Neural progenitor cell (in vitro differentiated cells): Measurements from ENCODE around the gene S100A2. TPM values are rescaled to one million over a fixed set of nuclear protein-coding genes. Genes with fewer than 3 reads are reported as not detected.
"Not testable (repeated sequence)": the region's sequence is repeated elsewhere in the genome, so short reads cannot be mapped to it uniquely, and the experiment has no call there.

ENCODE experiments used
- DNase-seq: peaks from one replicate; pipeline ENCODE4 v3.0.0-alpha.2; 2016; ENCODE audit warnings: low spot score
- H2AFZ ChIP-seq: fragments of 200-600 bp; sonication (generic); replicated peaks from 2 replicates; pipeline ENCODE4 v1.6.1; 2016; ENCODE audit warnings: antibody characterized with exemption
- H3F3A ChIP-seq: fragments of 200-600 bp; sonication (generic); 2 replicates; pipeline ENCODE4 v1.6.1; 2016; ENCODE audit warnings: antibody characterized with exemption, low read depth
- H3K27ac ChIP-seq: fragments of 200-600 bp; sonication (generic); 2 replicates; pipeline ENCODE4 v1.5.1; 2016; ENCODE audit warnings: mild to moderate bottlenecking
- H3K27me3 ChIP-seq: fragments of 200-600 bp; sonication (generic); 2 replicates; pipeline ENCODE4 v1.6.1; 2016; ENCODE audit warnings: mild to moderate bottlenecking, moderate library complexity
- H3K36me3 ChIP-seq: fragments of 200-600 bp; sonication (generic); 2 replicates; pipeline ENCODE4 v1.5.1; 2016
- H3K4me1 ChIP-seq: fragments of 200-600 bp; sonication (generic); 2 replicates; pipeline ENCODE4 v1.6.1; 2016; ENCODE audit warnings: mixed run types
- H3K4me2 ChIP-seq: fragments of 200-600 bp; sonication (generic); 2 replicates; pipeline ENCODE4 v1.6.1; 2016
- H3K4me3 ChIP-seq: fragments of 200-600 bp; sonication (generic); 2 replicates; pipeline ENCODE4 v1.5.1; 2016
- H3K79me2 ChIP-seq: fragments of 200-600 bp; sonication (generic); 2 replicates; pipeline ENCODE4 v1.6.1; 2016; ENCODE audit warnings: low read depth
- H3K9ac ChIP-seq: fragments of 200-600 bp; sonication (generic); 2 replicates; pipeline ENCODE4 v1.6.1; 2016
- H3K9me3 ChIP-seq: fragments of 200-600 bp; sonication (generic); 2 replicates; pipeline ENCODE4 v1.5.1; 2016; ENCODE audit warnings: low read depth
- H4K20me1 ChIP-seq: fragments of 200-600 bp; sonication (generic); 2 replicates; pipeline ENCODE4 v1.6.1; 2016; ENCODE audit warnings: low read depth
- H3K27ac Mint-ChIP-seq: 3 replicates; pipeline ENCODE4 v1.8.0; 2021; ENCODE audit warnings: mixed read lengths
- H3K27me3 Mint-ChIP-seq: 2 replicates; pipeline ENCODE4 v1.8.0; 2022; ENCODE audit warnings: low read depth, mild to moderate bottlenecking, inconsistent platforms, moderate library complexity, mixed read lengths; ENCODE audit not compliant: insufficient read depth
- H3K36me3 Mint-ChIP-seq: 3 replicates; pipeline ENCODE4 v1.8.0; 2021; ENCODE audit warnings: mixed read lengths
- H3K4me1 Mint-ChIP-seq: 3 replicates; pipeline ENCODE4 v1.8.0; 2021; ENCODE audit warnings: mixed read lengths
- H3K4me3 Mint-ChIP-seq: 3 replicates; pipeline ENCODE4 v1.8.0; 2021; ENCODE audit warnings: mild to moderate bottlenecking, moderate library complexity, mixed read lengths
- H3K9me3 Mint-ChIP-seq: 3 replicates; pipeline ENCODE4 v1.8.0; 2020; ENCODE audit warnings: mixed read lengths
- EZH2 ChIP-seq: fragments of 200-600 bp; sonication (generic); IDR thresholded peaks from 2 replicates; pipeline ENCODE4 v1.6.1; 2017; ENCODE audit warnings: antibody characterized with exemption, mild to moderate bottlenecking, moderate library complexity
- EZH2phosphoT487 ChIP-seq: fragments of 200-600 bp; sonication (generic); IDR thresholded peaks from 2 replicates; pipeline ENCODE4 v1.6.1; 2017; ENCODE audit warnings: antibody characterized with exemption
- total RNA-seq: library from RNA; depleted of rRNA; stranded (reverse); fragments of >200 nt; gene quantifications from 2 replicates; pipeline ENCODE4 v1.2.3, GENCODE V29; 2015; ENCODE audit warnings: low replicate concordance
- TF ChIP-seq, protein P1 (sequence below): fragments of 200-600 bp; sonication (generic); IDR thresholded peaks from 2 replicates; pipeline ENCODE4 v1.5.1; 2017; ENCODE audit warnings: antibody characterized with exemption, mild to moderate bottlenecking

S100A2 gene
- total RNA-seq, 1 donor from 2014 or later = not detected

DNA sequence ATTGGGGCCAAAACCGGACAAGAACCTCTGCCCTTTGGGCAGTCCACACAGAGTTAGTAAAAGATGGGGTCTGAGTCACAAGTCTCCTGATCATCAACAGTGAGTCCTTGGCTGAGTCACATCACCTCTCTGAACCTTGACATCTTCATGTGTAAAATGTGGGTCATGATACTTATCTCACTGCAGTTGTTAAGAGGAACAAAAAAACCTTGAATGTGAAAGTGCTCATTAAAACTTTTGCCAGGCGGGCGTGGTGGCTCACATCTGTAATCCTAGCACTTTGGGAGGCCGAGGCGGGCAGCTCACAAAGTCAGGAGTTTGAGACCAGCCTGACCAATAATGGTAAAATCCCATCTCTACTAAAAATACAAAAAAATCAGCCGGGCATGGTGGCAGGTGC is 31.6 kb upstream of the S100A2 start:
- H4K20me1 ChIP-seq = no peaks in the 10 kb centered on the region
- no peaks in the 10 kb centered on the region for H3K36me3 ChIP-seq
- no peaks in the 10 kb centered on the region for H3K9me3 Mint-ChIP-seq
- H3K4me3 Mint-ChIP-seq = no peak overlapping the region
- no peaks in the 10 kb centered on the region for H3K36me3 Mint-ChIP-seq
- H3K4me3 ChIP-seq = no peak overlapping the region
- no peaks in the 10 kb centered on the region for H3K9me3 ChIP-seq
- peaks cover 2% of the 10 kb centered on the region for H3K27me3 Mint-ChIP-seq
- H3K27me3 ChIP-seq = no peaks in the 10 kb centered on the region
- no peak overlapping the region for H3K27ac Mint-ChIP-seq
- no peak overlapping the region for H3K9ac ChIP-seq
- H3K4me2 ChIP-seq = no peak overlapping the region
- H3F3A ChIP-seq = peaks cover 9% of the 10 kb centered on the region
- DNase-seq = no peak
- H3K4me1 ChIP-seq = peaks cover 16% of the 10 kb centered on the region
- no peaks in the 10 kb centered on the region for H3K79me2 ChIP-seq
- H3K27ac ChIP-seq = no peak overlapping the region
- H2AFZ ChIP-seq = no peak overlapping the region
- TF ChIP-seq EZH2 (no peak), EZH2phosphoT487 (no peak)
- TF ChIP-seq, protein P1, sequence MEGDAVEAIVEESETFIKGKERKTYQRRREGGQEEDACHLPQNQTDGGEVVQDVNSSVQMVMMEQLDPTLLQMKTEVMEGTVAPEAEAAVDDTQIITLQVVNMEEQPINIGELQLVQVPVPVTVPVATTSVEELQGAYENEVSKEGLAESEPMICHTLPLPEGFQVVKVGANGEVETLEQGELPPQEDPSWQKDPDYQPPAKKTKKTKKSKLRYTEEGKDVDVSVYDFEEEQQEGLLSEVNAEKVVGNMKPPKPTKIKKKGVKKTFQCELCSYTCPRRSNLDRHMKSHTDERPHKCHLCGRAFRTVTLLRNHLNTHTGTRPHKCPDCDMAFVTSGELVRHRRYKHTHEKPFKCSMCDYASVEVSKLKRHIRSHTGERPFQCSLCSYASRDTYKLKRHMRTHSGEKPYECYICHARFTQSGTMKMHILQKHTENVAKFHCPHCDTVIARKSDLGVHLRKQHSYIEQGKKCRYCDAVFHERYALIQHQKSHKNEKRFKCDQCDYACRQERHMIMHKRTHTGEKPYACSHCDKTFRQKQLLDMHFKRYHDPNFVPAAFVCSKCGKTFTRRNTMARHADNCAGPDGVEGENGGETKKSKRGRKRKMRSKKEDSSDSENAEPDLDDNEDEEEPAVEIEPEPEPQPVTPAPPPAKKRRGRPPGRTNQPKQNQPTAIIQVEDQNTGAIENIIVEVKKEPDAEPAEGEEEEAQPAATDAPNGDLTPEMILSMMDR = no peak
- H3K4me1 Mint-ChIP-seq = peaks cover 29% of the 10 kb centered on the region

DNA sequence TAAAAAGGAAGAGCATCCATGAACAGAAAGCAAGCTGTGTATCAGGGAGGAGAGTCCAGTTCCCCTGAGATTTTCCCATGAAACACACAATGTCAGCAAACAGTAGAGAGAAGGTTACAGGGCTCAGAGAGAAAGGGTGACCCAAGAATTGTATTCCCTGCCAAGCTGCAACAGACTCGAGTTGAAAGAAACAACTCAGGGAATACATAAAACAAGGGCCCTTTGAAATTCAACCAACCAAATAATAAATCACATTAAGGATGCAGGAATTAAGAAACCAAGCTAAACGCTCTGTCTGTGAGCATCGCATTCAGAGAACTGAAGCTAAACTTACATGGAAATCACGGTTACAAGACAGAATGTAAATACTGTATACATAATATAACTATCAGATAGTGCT is 27.1 kb upstream of the S100A2 start:
- Histone ChIP-seq H3K4me1 (peaks cover 9% of the 10 kb centered on the region), H3K27ac (peak overlapping the region; percentile 53), H3F3A (peaks cover 9% of the 10 kb centered on the region), H4K20me1 (no peaks in the 10 kb centered on the region), H3K9me3 (no peaks in the 10 kb centered on the region), H3K9ac (no peak overlapping the region), H3K36me3 (no peaks in the 10 kb centered on the region), H3K79me2 (no peaks in the 10 kb centered on the region), H2AFZ (no peak overlapping the region), H3K4me2 (peak overlapping the region; percentile 21), H3K27me3 (no peaks in the 10 kb centered on the region), H3K4me3 (no peak overlapping the region)
- no peaks in the 10 kb centered on the region for H3K9me3 Mint-ChIP-seq
- no peaks in the 10 kb centered on the region for H3K36me3 Mint-ChIP-seq
- TF ChIP-seq EZH2phosphoT487 (no peak), EZH2 (no peak)
- TF ChIP-seq, protein P1 = no peak
- no peak for DNase-seq
- H3K4me3 Mint-ChIP-seq = no peak overlapping the region
- H3K27ac Mint-ChIP-seq = peak overlapping the region; percentile 78
- H3K27me3 Mint-ChIP-seq = peaks cover 2% of the 10 kb centered on the region
- peaks cover 15% of the 10 kb centered on the region for H3K4me1 Mint-ChIP-seq

DNA sequence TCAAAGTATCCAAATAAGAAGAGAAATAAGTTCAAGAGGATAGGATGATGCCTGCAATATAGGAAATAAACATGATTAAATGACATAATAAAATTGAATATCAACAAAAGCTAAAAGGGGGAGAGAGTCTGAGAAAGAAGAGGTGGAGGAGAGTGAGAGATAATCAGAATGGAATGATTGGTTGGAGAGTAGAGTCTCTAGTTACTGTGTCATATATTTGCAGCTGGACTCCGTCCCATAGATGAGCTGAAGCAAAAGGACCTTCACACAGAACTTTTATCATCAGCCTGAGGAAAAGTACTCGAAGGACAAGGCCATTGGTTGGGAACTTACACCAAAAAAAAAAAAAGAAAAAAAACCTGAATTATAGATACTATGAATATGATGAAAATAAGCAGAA is 22.8 kb upstream of the S100A2 start:
- no peaks in the 10 kb centered on the region for H3K9me3 Mint-ChIP-seq
- no peak overlapping the region for H3K27ac ChIP-seq
- no peak overlapping the region for H3K9ac ChIP-seq
- no peak for TF ChIP-seq EZH2
- H3K27me3 Mint-ChIP-seq = no peaks in the 10 kb centered on the region
- no peak overlapping the region for H3K4me3 ChIP-seq
- H3K9me3 ChIP-seq = no peaks in the 10 kb centered on the region
- no peaks in the 10 kb centered on the region for H3K79me2 ChIP-seq
- DNase-seq = no peak
- H3K36me3 Mint-ChIP-seq = no peaks in the 10 kb centered on the region
- H3K4me1 Mint-ChIP-seq = peaks cover 25% of the 10 kb centered on the region
- H3K27me3 ChIP-seq = no peaks in the 10 kb centered on the region
- no peaks in the 10 kb centered on the region for H4K20me1 ChIP-seq
- no peak overlapping the region for H3K4me2 ChIP-seq
- H3K4me3 Mint-ChIP-seq = no peak overlapping the region
- no peak overlapping the region for H3K27ac Mint-ChIP-seq
- H3K4me1 ChIP-seq = peaks cover 28% of the 10 kb centered on the region
- H3F3A ChIP-seq = peaks cover 16% of the 10 kb centered on the region
- H3K36me3 ChIP-seq = no peaks in the 10 kb centered on the region
- H2AFZ ChIP-seq = no peak overlapping the region

DNA sequence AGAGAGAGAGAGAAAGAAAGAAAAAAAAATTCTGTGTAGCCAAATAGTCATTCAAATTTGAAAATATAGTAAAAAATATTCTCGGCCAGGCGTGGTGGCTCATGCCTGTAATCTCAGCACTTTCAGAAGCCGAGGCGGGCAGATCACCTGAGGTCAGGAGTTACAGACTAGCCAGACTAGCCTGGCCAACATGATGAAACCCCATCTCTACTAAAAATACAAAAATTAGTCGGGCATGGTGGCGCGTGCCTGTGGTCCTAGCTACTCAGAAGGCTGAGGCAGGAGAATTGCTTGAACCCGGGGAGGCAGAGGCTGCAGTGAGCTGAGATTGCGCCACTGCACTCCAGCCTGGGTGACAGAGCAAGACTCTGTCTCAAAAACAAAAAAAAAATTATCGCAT is 22.4 kb upstream of the S100A2 start:
- DNase-seq, H4K20me1 ChIP-seq, H3K9me3 ChIP-seq, H3K4me3 Mint-ChIP-seq, H3K27ac Mint-ChIP-seq, H3K36me3 ChIP-seq, H3K4me3 ChIP-seq, H3K79me2 ChIP-seq, H3K4me2 ChIP-seq, H3K27ac ChIP-seq, H3K27me3 Mint-ChIP-seq, H3K9me3 Mint-ChIP-seq, H3K36me3 Mint-ChIP-seq, H3K9ac ChIP-seq, H3K27me3 ChIP-seq, H2AFZ ChIP-seq: not testable (repeated sequence)
- peaks cover 25% of the 10 kb centered on the region for H3K4me1 Mint-ChIP-seq
- peaks cover 27% of the 10 kb centered on the region for H3K4me1 ChIP-seq
- peaks cover 15% of the 10 kb centered on the region for H3F3A ChIP-seq
